ENCODE measurements around the gene ZRANB1.

GRCh38 chr10:124896751-124897150, 45.2 kb upstream of the ZRANB1 start:
- TF ChIP-seq CTCF (conservative IDR thresholded peaks at IDR 0.05; ENCODE audit: low read depth, low read length), result no peak
- no peak for TF ChIP-seq ELK1 (IDR thresholded peaks at IDR 0.05; ENCODE audit: borderline replicate concordance, low read depth, low read length)
- no peak for TF ChIP-seq SMC3 (IDR thresholded peaks at IDR 0.05; ENCODE audit: low read depth, low read length)
- no peak for TF ChIP-seq BHLHE40 (IDR thresholded peaks at IDR 0.05; ENCODE audit: low read depth, low read length)
- no peak for TF ChIP-seq MXI1 (IDR thresholded peaks at IDR 0.05; ENCODE audit: borderline replicate concordance, low read depth, low read length)
- no peak for TF ChIP-seq RFX5 (IDR thresholded peaks at IDR 0.05; ENCODE audit: low read depth, low read length)
- no peak for TF ChIP-seq USF2 (IDR thresholded peaks at IDR 0.05; ENCODE audit: low read depth, low read length)
- TF ChIP-seq POLR2A (IDR thresholded peaks at IDR 0.05; ENCODE audit: low read depth, low read length), result no peak
- no peak for TF ChIP-seq CEBPB (IDR thresholded peaks at IDR 0.05; ENCODE audit: low read depth, low read length)
- TF ChIP-seq RAD21 (IDR thresholded peaks at IDR 0.05; ENCODE audit: low read length), result no peak
- no peak for TF ChIP-seq MAZ (IDR thresholded peaks at IDR 0.05; ENCODE audit: borderline replicate concordance, low read depth, low read length)
- no peak for TF ChIP-seq MAFK (IDR thresholded peaks at IDR 0.05; ENCODE audit: low read depth, low read length)
- TF ChIP-seq RCOR1 (IDR thresholded peaks at IDR 0.05; ENCODE audit: insufficient replicate concordance, low read length), result no peak

Measured in IMR-90 (cell line).